HG03095 (cell line): ENCODE data around the gene LGALS1.
"Not testable (repeated sequence)": the region's sequence is repeated elsewhere in the genome, so short reads cannot be mapped to it uniquely, and the experiment has no call there.

Experiments
- ATAC-seq: cut with Tn5 transposase; IDR thresholded peaks from one replicate; pipeline ENCODE4 v1.9.1; 2021; ENCODE audit warnings: moderate library complexity; ENCODE audit not compliant: unreplicated experiment

Gene LGALS1

DNA sequence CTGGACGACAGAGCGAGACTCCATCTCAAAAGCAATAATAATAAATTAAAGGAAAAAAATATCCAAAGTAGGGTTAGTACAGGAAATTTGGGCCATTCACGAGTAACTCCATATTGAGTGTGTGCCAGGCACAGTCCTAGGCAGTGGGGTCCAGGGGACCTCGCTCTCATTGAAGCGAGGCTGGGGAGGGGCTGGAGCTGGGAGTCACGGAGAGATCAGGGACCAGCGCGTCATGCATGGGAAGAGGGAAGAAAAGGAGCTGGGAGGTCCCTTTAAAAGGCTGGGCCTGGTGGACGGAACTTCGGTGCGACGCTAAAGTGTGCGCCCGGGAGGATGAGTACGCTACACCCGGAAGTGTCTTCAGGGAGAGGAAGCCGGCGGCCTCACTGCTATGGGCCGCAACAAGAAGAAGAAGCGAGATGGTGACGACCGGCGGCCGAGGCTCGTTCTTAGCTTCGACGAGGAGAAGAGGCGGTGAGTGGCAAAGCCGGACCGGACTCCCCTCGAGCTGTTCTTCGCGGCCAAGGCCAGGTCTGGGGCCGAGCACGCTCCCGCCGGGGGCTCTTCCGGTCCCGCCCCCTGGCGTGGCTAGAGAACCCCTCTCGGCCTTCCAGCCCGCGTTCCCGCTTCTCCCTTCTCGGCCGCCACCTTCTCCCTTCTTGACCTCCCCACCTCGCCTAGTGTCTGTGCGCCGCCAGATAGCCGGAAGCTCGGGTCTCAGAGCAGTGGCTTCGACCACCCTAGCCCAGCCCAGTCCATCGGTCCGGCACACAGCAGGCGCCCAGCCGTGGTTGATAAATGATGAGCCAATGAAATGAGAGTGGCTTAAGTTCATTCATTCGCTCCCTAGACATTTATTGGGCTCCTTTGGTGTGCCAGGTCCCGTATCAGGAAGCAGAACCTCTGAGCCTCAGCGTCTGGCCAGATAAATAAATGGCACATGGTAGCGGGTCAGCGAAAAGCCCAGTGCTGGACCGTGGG, 10.9 kb downstream of the LGALS1 start, which contains the start of gene NOL12:
Gene NOL12, plus strand, starts transcription at position 342 of the 981 bp plus-strand sequence. Its CDS starts 50 bp downstream, at position 392.
- peak; percentile 52 for ATAC-seq

DNA sequence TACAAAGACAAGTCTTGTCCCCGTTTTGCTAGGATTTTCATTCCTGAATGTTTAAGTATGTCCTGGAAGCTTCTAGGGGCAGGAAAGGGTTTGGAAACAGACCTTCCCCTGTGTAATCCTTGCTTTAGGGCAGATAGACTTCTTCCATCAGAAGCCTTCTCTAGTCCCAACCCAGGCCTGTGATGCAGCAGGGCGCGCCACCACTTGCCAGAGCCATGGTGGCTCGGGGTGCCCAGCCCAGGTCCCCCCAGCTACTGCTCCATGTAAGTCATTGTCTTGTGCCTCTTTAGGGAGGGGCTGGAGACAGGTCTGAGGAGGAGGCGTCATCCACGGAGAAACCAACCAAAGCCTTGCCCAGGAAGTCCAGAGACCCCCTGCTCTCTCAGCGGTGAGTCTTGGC, 15.0 kb downstream of the LGALS1 start:
- ATAC-seq, result no peak

DNA sequence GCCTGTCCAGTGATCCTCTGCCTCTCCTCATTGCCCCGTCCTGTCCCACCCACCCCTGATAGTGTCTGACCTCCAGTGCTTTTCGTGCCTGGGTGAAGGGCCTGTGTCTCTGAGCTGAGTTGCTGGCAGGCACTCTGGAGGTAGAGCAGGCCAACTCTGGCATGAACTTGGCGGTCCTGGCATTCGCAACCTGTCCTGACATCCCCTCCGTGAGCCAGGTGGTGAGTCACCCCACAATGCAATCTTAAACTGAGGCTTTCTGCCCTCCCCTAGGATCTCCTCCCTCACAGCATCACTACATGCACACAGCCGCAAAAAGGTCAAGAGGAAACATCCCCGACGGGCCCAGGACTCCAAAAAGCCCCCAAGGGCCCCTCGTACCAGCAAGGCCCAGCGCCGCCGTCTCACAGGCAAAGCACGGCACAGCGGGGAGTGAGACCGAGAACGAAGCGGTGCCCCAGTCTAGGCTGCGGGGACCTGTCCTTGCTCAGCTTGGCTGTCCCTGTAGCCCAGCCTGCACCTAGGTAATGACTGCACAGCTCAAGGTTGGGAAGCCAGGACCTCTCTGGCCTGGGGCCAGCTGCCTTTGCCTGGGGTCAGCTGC, 15.6 kb downstream of the LGALS1 start:
- ATAC-seq, result no peak

DNA sequence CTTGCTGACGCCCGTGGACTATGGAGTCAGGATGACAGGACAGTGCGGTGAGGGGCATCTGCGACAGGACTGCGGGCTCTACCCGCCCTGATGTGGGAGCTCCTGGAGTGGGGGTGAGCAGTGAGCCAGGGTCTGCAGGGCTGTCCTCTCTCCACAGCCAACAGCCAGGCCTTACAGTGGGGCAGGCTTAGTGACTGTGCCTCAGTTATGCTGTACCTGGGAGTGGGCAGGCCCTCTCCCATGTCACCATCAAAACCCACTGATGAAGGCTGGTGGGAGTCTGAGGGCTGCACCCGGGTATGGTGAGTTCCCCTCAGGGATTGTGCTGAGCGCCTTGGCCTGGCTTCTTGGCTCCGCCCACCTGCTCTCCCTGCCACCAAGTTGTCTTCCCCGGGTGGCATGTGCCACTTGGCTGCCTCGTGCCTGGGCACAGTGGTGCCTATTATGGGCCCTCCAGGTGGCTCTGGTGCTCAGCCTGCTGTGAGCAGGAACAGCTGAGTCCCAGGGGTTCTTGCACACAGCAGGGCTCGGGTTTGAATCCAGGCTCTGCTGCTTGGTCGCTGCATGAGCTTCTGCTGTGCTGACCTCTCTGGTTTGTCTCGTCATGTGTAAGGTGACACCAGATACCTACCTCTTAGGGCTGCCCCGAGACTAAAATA, 17.3 kb downstream of the LGALS1 start:
- no peak for ATAC-seq

DNA sequence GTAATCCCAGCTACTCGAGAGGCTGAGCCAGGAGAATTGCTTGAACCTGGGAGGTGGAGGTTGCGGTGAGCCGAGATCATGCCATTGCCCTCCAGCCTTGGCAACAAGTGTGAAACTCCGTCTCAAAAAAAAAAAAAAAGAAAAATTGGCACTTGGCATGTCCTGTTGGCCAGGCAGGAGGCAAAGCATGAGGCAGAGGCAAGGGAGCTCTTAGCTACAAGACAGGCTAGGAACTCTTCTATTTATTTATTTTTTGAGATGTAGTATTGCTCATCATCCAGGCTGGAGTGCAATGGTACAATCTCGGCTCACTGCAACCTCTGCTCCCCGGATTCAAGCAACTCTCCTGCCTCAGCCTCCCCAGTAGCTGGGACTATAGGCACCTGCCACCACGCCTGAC, 18.7 kb downstream of the LGALS1 start:
- not testable (repeated sequence) for ATAC-seq

DNA sequence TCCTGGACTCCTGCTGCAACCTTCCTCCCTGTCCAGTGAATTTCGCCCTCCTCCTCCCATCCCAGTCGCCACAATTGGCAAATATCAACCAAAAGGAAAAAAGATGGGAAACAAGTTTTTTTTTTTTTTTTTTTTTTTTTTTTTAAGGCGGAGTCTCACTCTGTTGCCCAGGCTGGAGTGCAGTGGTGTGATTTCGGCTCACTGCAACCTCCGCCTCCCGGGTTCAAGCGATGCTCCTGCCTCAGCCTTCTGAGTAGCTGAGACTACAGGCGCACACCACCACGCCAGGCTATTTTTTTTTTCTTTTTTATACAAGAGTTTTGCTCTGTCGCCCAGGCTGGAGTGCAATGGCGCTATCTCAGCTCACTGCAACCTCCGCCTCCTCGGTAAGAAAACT, 20.8 kb downstream of the LGALS1 start:
- ATAC-seq, result not testable (repeated sequence)

DNA sequence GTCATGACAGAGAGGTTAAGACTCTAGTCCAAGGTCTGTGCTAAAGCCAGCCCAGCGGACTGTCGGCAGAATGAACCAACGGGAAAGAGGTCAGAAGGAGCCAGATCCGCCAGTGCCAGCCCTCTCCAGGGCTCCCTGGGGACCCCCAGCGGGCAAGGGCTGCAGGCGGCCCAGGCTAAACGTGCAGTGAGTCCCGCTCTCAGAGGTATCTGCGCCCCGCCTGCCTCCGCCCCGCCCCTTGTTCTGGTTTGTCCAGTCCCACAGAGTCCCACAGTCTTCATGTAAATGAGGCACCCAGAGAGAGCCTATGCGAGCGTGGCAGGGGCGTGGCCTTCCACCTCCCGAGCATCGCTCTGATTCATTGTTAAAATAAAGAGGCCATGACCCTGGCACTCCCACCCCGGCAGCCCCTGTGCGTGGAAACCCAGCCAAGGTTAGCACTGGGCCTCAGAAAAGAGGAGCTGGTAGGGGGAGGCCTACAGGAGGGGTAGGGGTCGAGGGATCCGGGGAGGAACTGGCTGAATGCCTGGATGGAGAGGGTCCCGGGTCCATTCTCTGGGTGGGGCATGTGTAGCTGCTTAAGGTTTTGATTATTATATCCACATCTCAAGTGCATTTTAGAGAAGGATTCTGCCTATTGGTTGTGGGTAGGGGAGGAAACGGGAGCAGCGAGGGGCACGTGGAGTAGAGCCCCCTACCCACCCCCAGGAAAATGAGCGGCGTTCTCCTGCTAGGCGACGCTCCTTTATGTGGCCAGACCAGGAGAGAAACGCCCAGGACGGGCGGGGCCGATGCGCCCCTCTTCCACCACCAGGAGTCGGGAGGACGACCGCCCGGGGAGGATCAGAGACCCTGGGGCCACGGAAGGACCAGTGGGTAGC, 21.5 kb downstream of the LGALS1 start, which contains the start of gene TRIOBP:
Gene TRIOBP, plus strand, starts transcription at position 392 of the 881 bp plus-strand sequence. CDS start 4,318 bp downstream, outside the sequence.
- peak; percentile 71 for ATAC-seq

DNA sequence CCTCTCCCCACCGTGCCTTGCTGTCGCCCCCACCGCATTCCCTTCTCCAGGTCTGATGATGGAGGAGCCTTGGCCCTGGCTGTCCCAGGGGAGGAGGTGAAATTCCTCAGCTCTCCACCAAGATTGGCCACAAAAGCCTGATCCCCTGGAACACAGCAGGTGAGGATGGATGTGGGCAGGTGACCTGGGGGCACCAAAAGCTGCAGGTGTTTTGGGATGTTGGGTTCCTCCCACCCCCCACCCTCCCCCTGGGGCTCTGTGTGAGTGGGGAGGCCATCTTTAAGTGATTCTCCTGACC, 22.1 kb downstream of the LGALS1 start:
- no peak for ATAC-seq

DNA sequence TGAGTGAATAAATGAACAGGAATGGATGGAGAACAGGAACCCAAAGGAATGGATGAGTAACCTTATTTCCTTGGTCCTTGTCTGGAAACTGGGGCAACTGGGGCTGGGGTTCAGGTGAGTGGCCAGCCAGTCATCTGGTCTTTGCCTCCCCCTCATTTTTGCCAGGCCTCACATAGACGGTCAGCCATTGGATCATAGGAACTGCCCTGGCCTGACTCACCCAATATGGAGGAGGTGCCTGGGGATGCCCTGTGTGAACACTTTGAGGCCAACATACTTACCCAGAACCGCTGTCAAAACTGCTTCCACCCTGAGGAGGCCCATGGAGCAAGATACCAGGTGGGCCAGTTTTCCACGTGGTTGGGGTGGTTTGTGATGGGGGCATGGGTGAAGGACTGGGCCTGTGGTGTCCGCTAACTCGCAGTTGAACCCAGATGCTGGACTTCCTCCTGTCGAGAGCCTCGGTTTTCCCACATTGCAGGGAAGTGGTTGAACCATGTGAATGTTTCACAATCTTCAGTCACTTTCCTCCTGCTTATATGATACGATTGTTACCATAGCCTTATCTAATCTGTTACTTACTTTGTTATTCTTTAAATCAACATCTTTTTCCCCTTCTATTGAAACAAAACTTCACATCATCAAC, 25.8 kb downstream of the LGALS1 start:
- ATAC-seq, result no peak

DNA sequence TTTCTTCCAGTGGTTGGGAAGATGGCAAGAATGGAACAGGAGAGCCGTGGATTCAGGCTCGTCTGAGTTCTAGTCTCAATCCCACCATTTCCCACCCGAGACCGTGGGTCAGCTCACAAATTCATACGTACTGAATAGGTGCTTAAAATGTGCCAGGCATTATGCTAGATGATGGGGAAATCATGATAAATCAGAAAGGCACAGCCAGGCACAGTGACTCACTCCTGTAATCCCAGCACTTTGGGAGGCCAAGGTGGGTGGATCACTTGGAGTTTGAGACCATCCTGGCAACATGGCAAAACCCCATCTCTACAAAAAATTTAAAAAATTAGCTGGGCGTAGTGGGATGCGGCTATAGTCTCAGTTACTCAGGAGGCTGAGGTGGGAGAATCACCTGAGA, 28.5 kb downstream of the LGALS1 start:
- ATAC-seq, result no peak

DNA sequence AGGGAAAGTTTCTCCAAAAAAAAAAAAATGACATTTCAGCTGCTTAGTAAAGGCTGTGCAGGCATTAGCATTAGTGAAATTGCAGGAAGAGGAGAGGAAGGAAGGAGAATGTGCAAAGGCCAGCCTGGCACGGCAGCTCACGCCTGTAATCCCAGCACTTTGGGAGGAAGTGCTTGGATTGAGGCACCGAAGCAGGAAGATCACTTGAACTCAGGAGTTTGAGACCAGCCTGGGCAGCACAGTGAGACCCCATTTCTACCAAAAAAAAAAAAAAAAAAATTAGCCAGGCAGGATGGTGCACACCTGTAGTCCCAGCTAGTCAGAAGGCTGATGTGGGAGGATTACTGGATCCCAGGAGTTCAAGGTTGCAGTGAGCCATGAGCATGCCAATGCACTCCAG, 29.2 kb downstream of the LGALS1 start:
- no peak for ATAC-seq

DNA sequence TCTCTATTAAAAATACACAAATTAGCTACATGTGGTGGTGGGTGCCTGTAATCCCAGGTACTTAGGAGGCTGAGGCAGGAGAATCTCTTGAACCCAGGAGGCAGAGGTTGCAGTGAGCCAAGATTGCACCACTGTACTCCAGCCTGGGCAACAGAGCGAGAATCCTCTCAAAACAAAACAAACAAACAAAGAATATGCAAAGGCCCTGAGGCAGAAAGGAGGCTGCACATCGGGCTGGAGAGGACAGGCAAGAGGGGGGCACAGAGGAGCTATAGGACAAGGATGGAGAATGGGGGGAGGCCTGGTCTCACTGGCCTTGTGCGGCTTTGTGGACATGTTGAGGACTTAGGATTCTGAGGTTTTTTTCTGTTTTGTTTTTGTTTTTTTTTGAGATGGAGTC, 29.8 kb downstream of the LGALS1 start:
- no peak for ATAC-seq

DNA sequence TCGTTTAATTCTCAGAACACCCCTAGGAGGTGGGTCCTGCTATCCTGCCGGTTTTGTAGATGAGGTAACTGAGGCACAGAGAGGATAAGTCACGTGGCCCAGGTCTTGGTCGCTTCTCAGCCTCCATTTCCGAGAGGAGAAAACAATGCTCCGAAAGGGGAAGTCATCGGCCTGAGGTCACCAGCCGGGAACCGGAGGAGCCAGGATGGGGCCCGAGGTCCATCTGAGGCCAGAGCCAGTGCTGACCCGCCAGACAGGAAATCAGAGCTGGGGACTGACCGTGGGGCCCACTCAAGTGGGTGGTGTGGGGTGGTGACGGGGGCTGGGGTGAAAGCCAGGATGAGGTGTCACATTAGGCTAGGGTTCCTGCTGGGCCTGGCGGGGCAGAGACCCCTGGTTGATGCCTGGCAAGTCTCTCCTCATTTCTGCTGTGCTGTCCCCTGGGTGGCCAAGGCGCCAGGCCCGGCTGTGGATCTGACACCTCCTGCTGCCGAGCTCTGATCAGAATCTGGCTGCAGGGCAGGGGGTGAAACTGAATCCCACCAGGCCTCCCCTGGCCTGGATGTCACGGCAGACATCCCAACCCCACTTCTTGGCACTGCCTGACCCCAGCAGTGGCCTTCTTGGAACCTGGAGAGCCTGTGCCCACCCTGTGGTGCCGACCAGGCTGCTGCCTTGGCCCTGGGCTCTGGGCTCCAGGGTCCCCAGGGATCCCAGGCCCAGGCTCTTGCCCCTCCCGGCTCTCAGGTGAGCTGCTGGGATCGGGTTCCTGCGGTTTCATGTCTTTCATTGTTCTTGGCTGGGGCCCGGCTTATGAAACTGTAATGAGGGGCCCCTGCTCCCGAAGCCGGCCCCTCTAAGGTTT, 33.4 kb downstream of the LGALS1 start:
- ATAC-seq, result no peak

DNA sequence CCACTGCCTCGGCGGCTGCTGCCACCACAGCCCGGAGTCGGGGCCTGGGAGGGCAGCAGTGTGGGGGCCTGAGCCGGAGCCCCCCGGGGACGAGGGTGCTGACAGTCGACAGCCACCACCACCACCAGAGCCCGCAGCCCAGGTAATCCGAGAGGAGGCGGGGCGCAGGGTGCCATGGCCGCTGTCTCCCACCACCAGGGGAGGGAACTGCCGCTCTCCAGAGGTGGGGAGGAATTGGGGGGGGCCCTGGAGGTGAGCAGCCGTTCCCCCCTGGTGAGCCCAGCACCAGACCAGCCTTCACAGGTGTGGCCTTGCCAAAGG, 34.0 kb downstream of the LGALS1 start:
- no peak for ATAC-seq

DNA sequence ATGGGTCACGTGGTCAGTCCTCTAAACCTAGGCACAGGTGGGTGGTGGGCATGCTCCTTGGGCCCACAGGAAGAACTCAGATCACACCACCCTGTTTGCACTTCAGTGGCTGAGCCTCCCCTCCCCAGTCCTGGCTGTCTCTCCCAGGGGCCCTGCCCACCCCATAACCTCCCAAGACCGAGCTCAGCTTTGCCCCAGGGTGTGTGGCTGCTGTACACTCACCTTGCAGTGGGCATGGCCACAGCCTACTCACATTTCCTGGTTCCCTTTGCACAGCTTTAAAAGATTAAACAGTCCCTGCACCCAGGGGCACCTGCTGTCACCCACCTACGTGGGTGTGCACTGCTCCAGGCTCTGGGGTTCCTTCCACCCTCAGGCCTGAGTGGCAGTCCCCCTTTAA, 35.2 kb downstream of the LGALS1 start:
- ATAC-seq, result no peak

DNA sequence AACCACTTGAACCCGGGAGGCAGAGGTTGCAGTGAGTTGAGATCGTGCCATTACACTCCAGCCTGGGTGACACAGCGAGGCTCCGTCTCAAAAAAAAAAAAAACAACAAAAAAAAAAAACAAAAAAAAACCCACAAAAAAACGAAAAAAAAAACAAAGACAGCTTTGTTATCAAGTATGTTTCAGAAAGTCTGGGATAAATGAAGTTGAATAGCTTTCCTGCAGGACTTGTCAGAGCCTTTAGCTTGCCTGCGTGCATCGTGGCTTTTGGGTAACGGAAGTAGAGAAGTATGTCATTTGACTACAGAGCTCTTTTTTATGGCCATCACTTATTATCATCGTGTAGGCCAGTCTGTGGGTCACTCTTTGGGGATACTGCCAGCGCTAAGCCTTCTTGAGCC, 36.1 kb downstream of the LGALS1 start:
- no peak for ATAC-seq

DNA sequence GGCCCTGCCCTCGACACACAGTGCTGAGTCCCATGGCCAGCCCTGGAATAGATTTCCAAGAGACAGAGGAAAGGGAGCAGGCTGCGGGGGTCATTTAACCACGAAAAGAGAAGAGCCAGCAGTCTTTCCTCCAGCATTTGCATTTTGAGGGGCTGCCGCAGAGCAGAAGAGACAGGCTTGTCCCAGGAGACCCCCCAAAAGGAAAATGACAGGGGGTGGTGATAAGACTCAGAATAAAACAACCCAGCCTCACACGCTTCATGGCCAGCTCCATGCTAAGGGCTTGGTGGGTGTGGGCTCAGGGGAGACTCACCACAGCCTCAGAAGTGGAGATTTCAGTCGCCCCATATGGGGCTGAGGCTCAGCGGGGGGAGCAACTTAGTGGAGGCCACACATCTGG, 38.3 kb downstream of the LGALS1 start:
- ATAC-seq, result no peak

DNA sequence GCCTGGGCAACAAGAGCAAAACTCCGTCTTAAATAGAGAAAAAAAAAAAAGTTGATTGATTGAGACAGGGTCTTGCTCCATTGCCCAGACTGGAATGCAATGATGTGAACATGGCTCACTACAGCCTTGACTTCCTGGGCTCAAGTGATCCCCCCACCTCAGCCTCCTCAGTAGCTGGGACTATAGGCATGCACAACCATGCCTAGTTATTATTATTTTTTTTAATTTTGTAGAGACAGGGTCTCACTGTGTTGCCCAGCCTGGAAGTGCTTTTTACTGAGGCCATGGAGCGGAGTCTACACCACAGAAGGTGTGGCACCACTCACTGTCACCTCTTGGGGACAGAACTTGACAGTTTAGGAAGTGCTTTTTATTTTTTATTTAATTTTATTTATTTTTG, 39.2 kb downstream of the LGALS1 start:
- no peak for ATAC-seq

DNA sequence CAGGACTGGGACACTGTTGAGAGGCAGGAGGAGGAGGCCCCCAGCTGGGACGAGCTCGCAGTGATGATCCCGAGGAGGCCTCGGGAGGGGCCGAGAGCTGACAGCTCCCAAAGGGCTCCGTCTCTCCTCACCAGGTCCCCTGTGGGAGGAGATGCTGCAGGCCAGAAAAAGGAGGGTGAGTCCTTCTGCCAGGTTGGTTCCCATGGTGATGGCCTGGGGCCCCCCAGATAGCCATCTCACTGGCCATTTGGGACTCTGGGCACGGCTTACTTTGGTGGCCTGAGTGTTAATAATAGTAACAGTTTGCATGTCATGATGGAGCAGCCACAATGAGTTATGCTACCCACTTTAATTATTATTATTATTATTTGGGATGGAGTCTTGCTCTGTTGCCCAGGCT, 40.3 kb downstream of the LGALS1 start:
- no peak for ATAC-seq

DNA sequence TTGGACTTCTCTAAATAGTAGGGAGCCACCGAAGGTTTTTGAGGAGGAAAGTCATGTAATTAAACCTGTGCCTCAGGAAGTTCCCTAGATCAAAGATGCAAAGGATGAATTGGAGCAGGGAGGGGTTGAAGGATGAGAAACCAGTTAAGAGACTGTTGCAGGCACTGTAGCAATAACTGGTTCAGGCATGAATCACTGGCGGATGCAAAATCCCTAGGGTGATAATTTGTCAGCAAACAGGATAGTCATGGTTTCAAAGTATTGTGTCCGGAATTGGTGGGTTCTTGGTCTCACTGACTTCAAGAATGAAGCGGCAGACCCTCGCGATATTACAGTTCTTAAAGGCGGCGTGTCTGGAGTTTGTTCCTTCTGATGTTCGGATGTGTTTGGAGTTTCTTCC, 41.3 kb downstream of the LGALS1 start:
- no peak for ATAC-seq
